HepG2 (cell line): ENCODE results near the gene TSEN54. TPM values are rescaled to one million over a fixed set of nuclear protein-coding genes. Genes with fewer than 3 reads are reported as not detected.

ENCODE experiments used
- AGO1 ChIP-seq: fragments of 200-400 bp; formaldehyde crosslinking; IDR thresholded peaks from 2 replicates; pipeline ENCODE4 v1.6.1; 2017; ENCODE audit warnings: mild to moderate bottlenecking, low read depth, low read length, moderate library complexity; ENCODE audit not compliant: poor library complexity, severe bottlenecking
- AGO2 ChIP-seq: fragments of 200-400 bp; formaldehyde crosslinking; optimal IDR thresholded peaks from 2 replicates; pipeline ENCODE3; 2017; ENCODE audit warnings: mild to moderate bottlenecking, low read depth, low read length, moderate library complexity
- ASH2L ChIP-seq: fragments of 300-600, 200-600 bp; sonication (generic); IDR thresholded peaks from 2 replicates; pipeline ENCODE4 v1.7.0; 2017; ENCODE audit warnings: low read depth, mild to moderate bottlenecking, moderate library complexity, mixed read lengths, low read length; ENCODE audit not compliant: insufficient read length
- FOXC1 ChIP-seq: sonication (generic); formaldehyde crosslinking; IDR thresholded peaks from 2 replicates; pipeline ENCODE4 v1.8.0; 2022; ENCODE audit warnings: mild to moderate bottlenecking, missing genetic modification reagents, borderline replicate concordance
- MED8 ChIP-seq: sonication (generic); formaldehyde crosslinking; IDR thresholded peaks from 2 replicates; pipeline ENCODE4 v1.8.1; 2023; ENCODE audit warnings: mild to moderate bottlenecking, missing genetic modification reagents; ENCODE audit not compliant: insufficient replicate concordance
- NFRKB ChIP-seq: fragments of 450-650 bp; IDR thresholded peaks from 2 replicates; pipeline ENCODE4 v1.6.1; 2017
- NR2F6 ChIP-seq, 2 experiments: IDR thresholded peaks; 2 replicates each; pipeline ENCODE4 v1.6.1; 2016; ENCODE audit warnings: antibody characterized with exemption in 1 of 2, mild to moderate bottlenecking in 1 of 2
- PPARG ChIP-seq: conservative IDR thresholded peaks from 2 replicates; pipeline ENCODE4 v1.6.1; 2016; ENCODE audit warnings: missing biosample characterization, missing genetic modification reagents
- SNAI1 ChIP-seq: sonication (generic); formaldehyde crosslinking; IDR thresholded peaks from 2 replicates; pipeline ENCODE4 v1.5.0; 2020; ENCODE audit warnings: mild to moderate bottlenecking, missing genetic modification reagents, borderline replicate concordance
- SP4 ChIP-seq: sonication (generic); formaldehyde crosslinking; IDR thresholded peaks from 2 replicates; pipeline ENCODE4 v1.8.1; 2023; ENCODE audit warnings: mild to moderate bottlenecking, missing genetic modification reagents
- ZEB1 ChIP-seq: IDR thresholded peaks from 2 replicates; pipeline ENCODE4 v1.6.1; 2012; ENCODE audit warnings: mild to moderate bottlenecking, low read depth, inconsistent platforms; ENCODE audit not compliant: insufficient replicate concordance
- ZNF256 ChIP-seq: sonication (generic); formaldehyde crosslinking; conservative IDR thresholded peaks from 2 replicates; pipeline ENCODE4 v1.4.0; 2020; ENCODE audit warnings: missing genetic modification reagents
- ZNF343 ChIP-seq: sonication (generic); formaldehyde crosslinking; IDR thresholded peaks from 2 replicates; pipeline ENCODE4 v1.4.0; 2020; ENCODE audit warnings: mild to moderate bottlenecking, missing genetic modification reagents
- ZNF431 ChIP-seq: sonication (generic); formaldehyde crosslinking; IDR thresholded peaks from 2 replicates; pipeline ENCODE4 v1.9.0; 2022; ENCODE audit warnings: missing genetic modification reagents, low read depth, mild to moderate bottlenecking, borderline replicate concordance
- ZNF720 ChIP-seq: sonication (generic); formaldehyde crosslinking; IDR thresholded peaks from 2 replicates; pipeline ENCODE4 v1.4.0; 2020; ENCODE audit warnings: missing genetic modification reagents
- ZNF773 ChIP-seq: sonication (generic); formaldehyde crosslinking; IDR thresholded peaks from 2 replicates; pipeline ENCODE4 v1.4.0; 2020; ENCODE audit warnings: missing genetic modification reagents, borderline replicate concordance
- ZNF883 ChIP-seq: sonication (generic); formaldehyde crosslinking; IDR thresholded peaks from 2 replicates; pipeline ENCODE4 v1.5.1; 2020; ENCODE audit warnings: mild to moderate bottlenecking, missing genetic modification reagents; ENCODE audit errors: not compliant biosample characterization
- polyA plus RNA-seq, 8 experiments: library from polyadenylated mRNA; depleted of rRNA in 3 of 8; stranded (reverse) in 7 of 8; unstranded in 1 of 8; fragments of >200 nt; fragmentation: Illumina TruSeq in 4 of 8; extraction: Trizol in 4 of 8; gene quantifications; 2 replicates each; pipeline versions ENCODE4 v1.2.1 to v1.2.3, GENCODE V29; 2011 to 2016; ENCODE audit warnings: low read depth in 4 of 8, missing spikeins in 1 of 8, mixed read lengths in 1 of 8; ENCODE audit not compliant: insufficient read depth in 1 of 8
- total RNA-seq, 5 experiments: library from RNA; depleted of rRNA; stranded (reverse); fragments of >200 nt; fragmentation: Illumina TruSeq; extraction: Trizol; gene quantifications; 2 replicates each; pipeline ENCODE4 v1.2.3, GENCODE V29; 2016; ENCODE audit warnings: low read depth in 1 of 5
- TF ChIP-seq, protein P1 (sequence below): sonication (generic); formaldehyde crosslinking; IDR thresholded peaks from 2 replicates; pipeline ENCODE4 v1.4.0; 2020; ENCODE audit warnings: mild to moderate bottlenecking, missing genetic modification reagents
- TF ChIP-seq, protein P2 (sequence below): IDR thresholded peaks from 2 replicates; pipeline ENCODE4 v1.6.1; 2016; ENCODE audit warnings: missing compliant biosample characterization, missing genetic modification reagents, borderline replicate concordance
- TF ChIP-seq, protein P3 (sequence below): sonication (generic); formaldehyde crosslinking; IDR thresholded peaks from 2 replicates; pipeline ENCODE4 v1.4.0; 2020; ENCODE audit warnings: mild to moderate bottlenecking, missing genetic modification reagents

Gene TSEN54
- total and polyA plus RNA-seq, 2 of the 13 experiments (the other 11 are each of a cell fraction or from before 2014, with no cell fraction given), result 62.9 to 63.3 TPM

DNA sequence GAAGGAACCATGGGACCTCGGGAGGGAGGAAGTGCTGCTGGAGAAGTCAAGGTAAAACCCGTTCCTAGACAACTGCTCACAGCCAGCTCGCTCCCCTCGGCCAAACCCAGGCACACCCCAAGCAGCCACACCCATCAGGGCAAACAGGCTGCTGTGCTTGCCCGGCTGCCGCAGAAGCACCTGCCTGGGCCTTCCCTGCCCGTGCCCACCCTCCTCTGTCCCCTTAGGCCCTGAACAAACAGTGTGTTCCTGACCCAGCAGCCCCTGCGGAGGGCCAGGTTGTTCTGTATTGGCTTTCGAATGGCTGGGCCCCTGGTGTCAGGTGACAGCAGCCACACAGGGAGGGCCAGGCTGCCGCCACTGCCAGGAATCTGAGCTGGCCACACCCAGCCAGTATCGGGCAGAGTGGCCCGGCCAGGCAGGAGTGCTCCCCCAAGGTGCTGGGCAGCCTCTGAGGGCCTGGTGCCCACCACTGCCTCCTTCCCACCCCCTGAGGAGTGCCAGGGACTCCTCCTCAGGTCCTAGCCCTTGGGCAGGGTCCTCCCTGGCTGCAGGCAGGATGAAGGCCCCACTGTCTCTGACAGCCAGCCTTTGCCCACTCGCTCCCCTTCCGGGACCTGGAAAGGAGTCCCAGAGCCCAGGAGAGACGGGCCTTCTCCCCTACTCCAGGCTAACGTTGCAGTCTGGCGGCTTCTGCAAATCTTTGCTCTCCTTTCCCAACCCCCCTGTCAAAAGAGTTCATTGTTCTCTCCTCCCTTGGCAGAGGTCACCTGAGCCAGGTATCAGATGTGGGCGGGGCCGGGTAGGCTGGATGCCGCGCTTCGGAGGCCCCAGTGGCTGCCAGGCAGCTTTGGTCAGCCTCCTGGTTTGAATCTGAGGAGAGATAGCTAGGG lies 33.2 kb downstream of the TSEN54 start (continued):
- TF ChIP-seq ZNF431 (CRISPR knock-in tag) (no peak), ZNF343 (CRISPR knock-in tag) (no peak; the same call in 1 of the 2 replicates), ZNF773 (CRISPR knock-in tag) (no peak), NFRKB (no peak), ZNF720 (no peak), NR2F6 (IDR thresholded peaks at IDR 0.05) (no peak), NR2F6 (CRISPR knock-in tag; IDR thresholded peaks at IDR 0.05) (0 out of 2 replicates have a peak, but pooled peaks have one; percentile 42), PPARG (CRISPR knock-in tag) (peak; percentile 88), ZEB1 (peak; percentile 99), MED8 (CRISPR knock-in tag) (peak; percentile 61), ZNF883 (CRISPR knock-in tag) (peak; percentile 82), AGO1 (peak; percentile 64), FOXC1 (CRISPR knock-in tag) (peak; percentile 60; the same call in 1 of the 2 replicates), ASH2L (no peak), ZNF256 (CRISPR knock-in tag) (no peak), SP4 (CRISPR knock-in tag) (peak; percentile 67; the same call in 1 of the 2 replicates), SNAI1 (CRISPR knock-in tag) (peak; percentile 95), AGO2 (peak; percentile 94)
- TF ChIP-seq, protein P1, sequence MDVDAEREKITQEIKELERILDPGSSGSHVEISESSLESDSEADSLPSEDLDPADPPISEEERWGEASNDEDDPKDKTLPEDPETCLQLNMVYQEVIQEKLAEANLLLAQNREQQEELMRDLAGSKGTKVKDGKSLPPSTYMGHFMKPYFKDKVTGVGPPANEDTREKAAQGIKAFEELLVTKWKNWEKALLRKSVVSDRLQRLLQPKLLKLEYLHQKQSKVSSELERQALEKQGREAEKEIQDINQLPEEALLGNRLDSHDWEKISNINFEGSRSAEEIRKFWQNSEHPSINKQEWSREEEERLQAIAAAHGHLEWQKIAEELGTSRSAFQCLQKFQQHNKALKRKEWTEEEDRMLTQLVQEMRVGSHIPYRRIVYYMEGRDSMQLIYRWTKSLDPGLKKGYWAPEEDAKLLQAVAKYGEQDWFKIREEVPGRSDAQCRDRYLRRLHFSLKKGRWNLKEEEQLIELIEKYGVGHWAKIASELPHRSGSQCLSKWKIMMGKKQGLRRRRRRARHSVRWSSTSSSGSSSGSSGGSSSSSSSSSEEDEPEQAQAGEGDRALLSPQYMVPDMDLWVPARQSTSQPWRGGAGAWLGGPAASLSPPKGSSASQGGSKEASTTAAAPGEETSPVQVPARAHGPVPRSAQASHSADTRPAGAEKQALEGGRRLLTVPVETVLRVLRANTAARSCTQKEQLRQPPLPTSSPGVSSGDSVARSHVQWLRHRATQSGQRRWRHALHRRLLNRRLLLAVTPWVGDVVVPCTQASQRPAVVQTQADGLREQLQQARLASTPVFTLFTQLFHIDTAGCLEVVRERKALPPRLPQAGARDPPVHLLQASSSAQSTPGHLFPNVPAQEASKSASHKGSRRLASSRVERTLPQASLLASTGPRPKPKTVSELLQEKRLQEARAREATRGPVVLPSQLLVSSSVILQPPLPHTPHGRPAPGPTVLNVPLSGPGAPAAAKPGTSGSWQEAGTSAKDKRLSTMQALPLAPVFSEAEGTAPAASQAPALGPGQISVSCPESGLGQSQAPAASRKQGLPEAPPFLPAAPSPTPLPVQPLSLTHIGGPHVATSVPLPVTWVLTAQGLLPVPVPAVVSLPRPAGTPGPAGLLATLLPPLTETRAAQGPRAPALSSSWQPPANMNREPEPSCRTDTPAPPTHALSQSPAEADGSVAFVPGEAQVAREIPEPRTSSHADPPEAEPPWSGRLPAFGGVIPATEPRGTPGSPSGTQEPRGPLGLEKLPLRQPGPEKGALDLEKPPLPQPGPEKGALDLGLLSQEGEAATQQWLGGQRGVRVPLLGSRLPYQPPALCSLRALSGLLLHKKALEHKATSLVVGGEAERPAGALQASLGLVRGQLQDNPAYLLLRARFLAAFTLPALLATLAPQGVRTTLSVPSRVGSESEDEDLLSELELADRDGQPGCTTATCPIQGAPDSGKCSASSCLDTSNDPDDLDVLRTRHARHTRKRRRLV (CRISPR knock-in tag), result peak; percentile 50; the same call in 1 of the 2 replicates
- TF ChIP-seq, protein P2, sequence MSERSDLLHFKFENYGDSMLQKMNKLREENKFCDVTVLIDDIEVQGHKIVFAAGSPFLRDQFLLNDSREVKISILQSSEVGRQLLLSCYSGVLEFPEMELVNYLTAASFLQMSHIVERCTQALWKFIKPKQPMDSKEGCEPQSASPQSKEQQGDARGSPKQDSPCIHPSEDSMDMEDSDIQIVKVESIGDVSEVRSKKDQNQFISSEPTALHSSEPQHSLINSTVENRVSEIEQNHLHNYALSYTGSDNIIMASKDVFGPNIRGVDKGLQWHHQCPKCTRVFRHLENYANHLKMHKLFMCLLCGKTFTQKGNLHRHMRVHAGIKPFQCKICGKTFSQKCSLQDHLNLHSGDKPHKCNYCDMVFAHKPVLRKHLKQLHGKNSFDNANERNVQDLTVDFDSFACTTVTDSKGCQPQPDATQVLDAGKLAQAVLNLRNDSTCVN (CRISPR knock-in tag), result 0 out of 2 replicates have a peak, but pooled peaks have one; percentile 53
- TF ChIP-seq, protein P3, sequence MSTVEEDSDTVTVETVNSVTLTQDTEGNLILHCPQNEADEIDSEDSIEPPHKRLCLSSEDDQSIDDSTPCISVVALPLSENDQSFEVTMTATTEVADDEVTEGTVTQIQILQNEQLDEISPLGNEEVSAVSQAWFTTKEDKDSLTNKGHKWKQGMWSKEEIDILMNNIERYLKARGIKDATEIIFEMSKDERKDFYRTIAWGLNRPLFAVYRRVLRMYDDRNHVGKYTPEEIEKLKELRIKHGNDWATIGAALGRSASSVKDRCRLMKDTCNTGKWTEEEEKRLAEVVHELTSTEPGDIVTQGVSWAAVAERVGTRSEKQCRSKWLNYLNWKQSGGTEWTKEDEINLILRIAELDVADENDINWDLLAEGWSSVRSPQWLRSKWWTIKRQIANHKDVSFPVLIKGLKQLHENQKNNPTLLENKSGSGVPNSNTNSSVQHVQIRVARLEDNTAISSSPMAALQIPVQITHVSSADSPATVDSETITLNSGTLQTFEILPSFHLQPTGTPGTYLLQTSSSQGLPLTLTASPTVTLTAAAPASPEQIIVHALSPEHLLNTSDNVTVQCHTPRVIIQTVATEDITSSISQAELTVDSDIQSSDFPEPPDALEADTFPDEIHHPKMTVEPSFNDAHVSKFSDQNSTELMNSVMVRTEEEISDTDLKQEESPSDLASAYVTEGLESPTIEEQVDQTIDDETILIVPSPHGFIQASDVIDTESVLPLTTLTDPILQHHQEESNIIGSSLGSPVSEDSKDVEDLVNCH, result no peak
